ENCODE measurements around the gene HOXD10. TPM values are rescaled to one million over a fixed set of nuclear protein-coding genes. Genes with fewer than 3 reads are reported as not detected.

HOXD10 gene
- total and polyA plus RNA-seq, 2 experiments from 2014 or later, result not detected

GRCh38 chr2:176124947-176125771, 8.6 kb downstream of the HOXD10 start (continued):
- TF ChIP-seq ZNF462 (CRISPR knock-in tag; IDR thresholded peaks at IDR 0.05), result no peak

GRCh38 chr2:176125772-176126054, 9.1 kb downstream of the HOXD10 start:
- no peaks in the 10 kb centered on the region for H3K36me3 Mint-ChIP-seq (ENCODE audit: low read depth)
- no peak overlapping the region for H2AFZ ChIP-seq
- H4K20me1 ChIP-seq (replicated peaks; ENCODE audit: insufficient read depth), result peaks cover 22% of the 10 kb centered on the region
- no peak overlapping the region for H3K4me3 Mint-ChIP-seq
- H3K27me3 ChIP-seq (ENCODE audit: insufficient read depth), result peaks cover 100% of the 10 kb centered on the region
- H3K9me3 Mint-ChIP-seq, result peaks cover 10% of the 10 kb centered on the region; the same call in 2 of the 3 replicates
- H3F3A ChIP-seq (replicated peaks; ENCODE audit: low read depth), result peaks cover 46% of the 10 kb centered on the region; the same call in 1 of the 2 replicates
- H3K27ac Mint-ChIP-seq, result no peak overlapping the region
- H3K4me2 ChIP-seq, result no peak overlapping the region
- no peak for ATAC-seq
- peaks cover 95% of the 10 kb centered on the region for H3K27me3 Mint-ChIP-seq (ENCODE audit: insufficient read depth, low read depth, poor library complexity)
- peaks cover 14% of the 10 kb centered on the region for H3K4me1 ChIP-seq (ENCODE audit: insufficient read depth)
- no peaks in the 10 kb centered on the region for H3K79me2 ChIP-seq (replicated peaks; ENCODE audit: insufficient read depth)
- no peak overlapping the region for H3K27ac ChIP-seq (ENCODE audit: low read depth)
- peak; percentile 53 for DNase-seq (ENCODE audit: low spot score)
- peak; percentile 37 for TF ChIP-seq EZH2 (IDR thresholded peaks at IDR 0.05; ENCODE audit: low read depth, unreplicated experiment)
- TF ChIP-seq ZNF114 (CRISPR knock-in tag; IDR thresholded peaks at IDR 0.05), result no peak
- no peaks in the 10 kb centered on the region for H3K36me3 ChIP-seq (ENCODE audit: insufficient read depth)
- no peak overlapping the region for H3K4me3 ChIP-seq
- no peaks in the 10 kb centered on the region for H3K9me2 ChIP-seq (ENCODE audit: insufficient read depth)
- peaks cover 25% of the 10 kb centered on the region for H3K4me1 Mint-ChIP-seq

All from GM23338 (cell line).